HG02870 (cell line): ENCODE measurements around the gene ANKFY1.

Experiments
- ATAC-seq: cut with Tn5 transposase; IDR thresholded peaks from one replicate; pipeline ENCODE4 v1.9.1; 2021; ENCODE audit warnings: mild to moderate bottlenecking, moderate library complexity; ENCODE audit not compliant: unreplicated experiment

The ANKFY1 gene

DNA sequence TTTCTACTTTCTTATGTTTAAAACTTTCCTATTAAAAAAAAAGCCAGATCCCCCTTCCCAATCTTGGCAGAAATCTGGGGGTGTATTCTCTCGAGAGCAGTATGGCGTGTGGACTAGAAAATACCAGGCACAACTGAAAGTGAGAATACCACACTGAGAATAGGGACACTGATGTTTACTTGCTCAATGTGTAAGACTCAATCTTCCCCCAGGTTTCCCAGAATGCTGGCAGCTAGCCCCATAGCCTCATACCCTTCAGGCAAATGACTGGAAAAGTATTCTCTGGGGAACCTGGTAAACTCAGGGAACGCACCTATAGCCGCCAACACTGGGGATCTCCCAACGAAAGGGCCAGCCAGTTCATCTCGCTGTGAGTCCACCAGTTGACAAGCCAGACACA lies 136.2 kb downstream of the ANKFY1 start:
- ATAC-seq: no peak

DNA sequence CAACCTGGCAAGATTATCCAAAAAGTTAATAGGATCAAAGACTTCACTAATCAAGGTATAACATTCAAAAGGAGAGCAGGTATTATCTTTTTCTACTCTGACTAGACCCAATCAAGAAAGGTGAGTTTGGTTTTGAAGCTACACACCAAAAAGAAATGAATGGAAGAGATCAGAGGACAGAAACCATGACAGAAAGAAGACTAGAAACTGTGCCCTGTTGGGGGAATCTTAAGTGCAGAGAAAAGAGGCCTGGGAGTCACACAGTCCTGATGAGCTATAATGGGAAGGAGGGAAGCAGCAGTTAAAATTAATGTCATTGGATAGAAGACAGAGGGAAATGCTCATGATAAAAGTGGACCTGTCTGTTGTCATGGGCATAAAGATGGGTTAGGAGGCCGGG lies 138.2 kb downstream of the ANKFY1 start:
- no peak for ATAC-seq

DNA sequence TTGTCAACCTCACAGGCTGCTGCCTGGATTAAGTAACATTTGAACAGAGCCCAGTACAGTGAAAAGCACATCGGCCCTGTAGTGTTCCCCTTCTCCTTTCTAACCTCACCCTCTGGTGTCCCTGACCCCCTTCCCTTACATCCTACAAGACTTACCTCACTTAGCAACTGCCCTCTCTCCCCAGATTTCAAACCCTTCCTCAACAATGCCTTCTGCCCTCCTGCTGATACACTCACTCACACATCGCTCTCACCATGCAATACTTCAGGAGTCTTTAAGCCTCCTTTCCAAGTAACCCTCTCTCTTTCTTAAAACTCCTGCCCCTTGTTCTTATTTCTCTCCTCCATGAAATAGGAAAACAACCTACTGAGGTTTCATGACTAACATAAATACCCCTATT lies 138.8 kb downstream of the ANKFY1 start:
- ATAC-seq: no peak

DNA sequence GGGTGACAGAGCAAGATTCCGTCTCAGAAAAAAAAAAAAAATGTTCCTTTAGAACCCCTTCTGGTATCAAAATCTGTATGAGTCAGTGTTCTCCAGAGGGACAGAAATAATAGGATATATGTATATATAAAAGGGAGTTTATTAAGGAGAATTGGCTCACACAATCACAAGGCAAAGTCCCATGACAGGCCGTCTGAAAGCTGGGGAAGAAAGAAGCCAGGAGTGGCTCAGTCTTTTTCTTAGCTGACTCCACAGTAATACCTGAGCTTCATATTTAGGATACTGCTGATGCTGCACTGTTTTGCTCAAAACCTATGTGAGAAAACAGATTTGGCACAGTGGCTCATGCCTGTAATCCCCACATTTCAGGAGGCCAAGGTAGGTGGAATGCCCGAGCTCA lies 143.4 kb downstream of the ANKFY1 start:
- ATAC-seq: no peak

DNA sequence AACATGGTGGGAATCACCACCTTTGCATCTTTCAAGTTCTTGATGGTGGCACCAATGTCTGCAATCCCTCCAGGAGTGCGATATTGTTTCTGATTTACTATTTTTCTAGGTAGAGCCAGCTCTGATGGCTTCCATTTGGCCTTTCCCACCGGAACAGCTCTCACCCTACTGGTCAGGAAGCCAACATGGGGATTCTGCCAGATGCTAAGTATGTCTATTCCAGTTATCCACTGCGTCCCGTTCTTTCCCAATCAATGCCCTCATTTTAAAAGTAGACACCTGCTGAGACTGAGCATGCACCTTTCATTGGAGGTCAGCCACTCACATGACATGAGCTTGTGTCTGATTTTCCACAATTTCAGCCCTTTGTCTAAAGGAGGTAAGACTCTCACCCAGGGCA lies 144.5 kb downstream of the ANKFY1 start:
- ATAC-seq: no peak

DNA sequence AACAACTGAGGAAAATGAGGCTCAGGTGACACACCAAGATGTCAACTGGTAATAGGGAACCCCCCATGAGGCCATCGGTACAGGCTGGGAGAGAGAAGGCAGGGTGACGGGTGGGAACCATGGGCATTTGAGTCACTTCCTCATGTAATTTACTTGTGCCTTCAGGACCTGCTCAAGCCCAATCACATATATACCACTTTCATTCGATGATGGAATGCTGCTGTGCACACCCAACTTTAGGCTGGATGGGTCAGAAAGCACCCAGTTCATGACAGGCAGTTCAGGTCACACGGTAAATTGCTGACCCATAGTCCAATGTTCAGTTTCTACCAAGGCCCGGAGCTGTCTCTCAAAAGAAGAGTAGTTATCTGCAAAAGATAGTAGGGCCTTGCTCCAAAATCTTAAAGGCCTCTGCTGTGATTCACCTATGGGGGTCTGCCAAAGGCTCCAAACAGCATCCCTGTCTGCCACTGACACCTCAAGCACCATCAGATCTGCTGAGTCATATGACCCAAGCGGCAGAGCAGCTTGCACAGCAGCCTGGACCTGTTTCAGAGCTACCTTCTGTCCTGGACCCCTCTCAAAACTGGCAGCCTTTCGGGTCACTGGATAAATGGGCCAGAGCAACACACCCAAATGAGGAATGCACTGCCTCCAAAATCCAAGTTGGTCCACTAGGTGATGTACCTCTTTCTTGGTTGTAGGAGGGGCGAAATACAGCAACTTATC lies 145.6 kb downstream of the ANKFY1 start:
- ATAC-seq: no peak

DNA sequence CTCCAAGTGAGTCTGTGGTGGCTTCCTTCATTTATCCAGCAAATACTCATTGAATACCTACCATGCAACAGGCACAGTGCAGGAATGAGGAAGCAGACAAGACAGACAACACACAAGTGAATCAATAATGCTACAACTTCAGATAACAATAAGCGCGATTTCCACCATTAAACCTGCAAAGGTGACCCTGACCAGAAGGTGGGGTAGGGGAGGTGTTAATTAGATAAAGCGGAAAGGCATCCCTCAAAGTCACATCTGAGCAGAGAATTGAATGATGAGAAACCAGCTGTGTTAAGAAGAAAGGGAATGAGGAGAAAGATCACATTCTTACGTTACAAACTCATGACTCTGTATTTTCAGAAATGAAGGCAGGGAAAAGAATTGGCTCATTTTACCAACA lies 147.3 kb downstream of the ANKFY1 start:
- no peak for ATAC-seq
